Uterus (tissue), 4 donors: ENCODE measurements around the gene AZIN2. TPM values are rescaled to one million over a fixed set of nuclear protein-coding genes. Genes with fewer than 3 reads are reported as not detected.

ENCODE experiments used
- DNase-seq, 2 donors: peaks; one replicate each; pipeline ENCODE4 v3.0.0-alpha.2; 2019 to 2020
- H3K27ac ChIP-seq, 2 donors: fragments of 200-600 bp; sonication (generic); 1 replicate in 1 of 2; 2 replicates in 1 of 2; pipeline ENCODE4 v1.5.1; 2016 to 2018
- H3K27me3 ChIP-seq, 2 donors: fragments of 200-600 bp; sonication (generic); one replicate each; pipeline ENCODE4 v1.5.1; 2018 to 2019; ENCODE audit warnings: control low read depth in 1 of 2
- H3K36me3 ChIP-seq, 2 donors: fragments of 200-600 bp; sonication (generic); one replicate each; pipeline ENCODE4 v1.5.1; 2019; ENCODE audit warnings: control low read depth in 1 of 2
- H3K4me1 ChIP-seq, 2 donors: fragments of 200-600 bp; sonication (generic); one replicate each; pipeline ENCODE4 v1.5.1; 2018 to 2019; ENCODE audit warnings: control low read depth in 1 of 2
- H3K4me3 ChIP-seq, 2 donors: fragments of 200-600 bp; sonication (generic); 1 replicate in 1 of 2; 2 replicates in 1 of 2; pipeline ENCODE4 v1.5.1; 2018 to 2019; ENCODE audit warnings: mild to moderate bottlenecking in 1 of 2
- H3K9me3 ChIP-seq, 2 donors: fragments of 200-600 bp; sonication (generic); one replicate each; pipeline ENCODE4 v1.5.1; 2019; ENCODE audit warnings: control low read depth in 1 of 2
- CTCF ChIP-seq, 4 experiments: fragments of 200-600 bp in 2 of 4; fragments of 450-650 bp in 2 of 4; sonication (generic) in 2 of 4; IDR thresholded peaks; one replicate each; pipeline ENCODE4 v1.5.1; 2016 to 2019; ENCODE audit warnings: antibody characterized with exemption in 4 of 4, mild to moderate bottlenecking in 2 of 4, moderate library complexity in 1 of 4
- POLR2A ChIP-seq, 2 donors: fragments of 450-650 bp; IDR thresholded peaks; one replicate each; pipeline ENCODE4 v1.6.1; 2016; ENCODE audit warnings: antibody characterized with exemption in 2 of 2, mild to moderate bottlenecking in 1 of 2, moderate library complexity in 1 of 2
- intact Hi-C: fragments of 100-400 bp; cut with DNase I; formaldehyde crosslinking; loops from one replicate; pipeline ENCODE4 v1.15.1; 2023; ENCODE audit warnings: low total_unique reads
- total RNA-seq, 4 donors: library from RNA; depleted of rRNA in 3 of 4; stranded (reverse); fragments of >200 nt in 3 of 4; gene quantifications; one replicate each; pipeline versions ENCODE4 v1.1.0 to v1.2.4, GENCODE V29; 2014 to 2023
- donor health status: DM: yes; HTN: yes; CAD: no.

AZIN2 gene
- total RNA-seq, 4 donors from 2014 or later = 1.2 to 16.1 (median 6.9) TPM

DNA sequence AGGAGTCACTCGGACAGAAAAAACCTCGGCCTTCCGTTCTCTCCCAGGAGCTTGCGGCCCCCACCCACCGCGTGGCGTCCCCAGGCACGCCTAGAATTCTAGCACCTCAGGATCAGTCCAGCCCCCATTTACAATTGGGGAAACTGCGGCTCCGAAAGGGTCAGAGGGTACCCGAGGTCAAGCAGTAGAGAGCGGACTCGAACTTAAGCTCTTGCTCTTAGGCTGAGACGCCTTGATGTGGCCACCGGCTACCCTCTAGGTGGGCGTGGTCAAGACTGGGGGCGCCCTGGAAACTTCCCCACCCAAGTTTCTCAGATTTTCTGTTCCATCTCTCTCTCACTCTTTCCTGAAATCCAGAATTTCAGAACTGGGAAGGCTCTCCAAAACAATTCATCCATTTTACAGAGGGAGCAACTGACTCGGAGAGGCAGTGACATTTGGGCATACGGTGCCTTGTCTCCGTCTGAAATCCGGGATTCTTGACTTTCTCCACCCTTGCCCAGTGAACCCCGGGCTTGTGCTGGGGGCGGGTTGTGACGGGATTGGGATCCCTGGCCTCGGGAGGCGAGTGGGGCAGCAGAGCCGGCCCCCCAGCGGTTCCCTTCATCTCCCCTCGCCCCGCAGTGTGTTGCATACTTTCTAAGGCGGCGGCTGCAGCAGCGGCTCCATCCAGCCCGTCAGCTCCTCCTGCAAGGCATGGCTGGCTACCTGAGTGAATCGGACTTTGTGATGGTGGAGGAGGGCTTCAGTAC, 777 bp downstream of the AZIN2 start:
- no peak for TF ChIP-seq CTCF (IDR thresholded peaks at IDR 0.05)
- no peaks in the 10 kb centered on the region for H3K36me3 ChIP-seq
- H3K9me3 ChIP-seq = no peaks in the 10 kb centered on the region
- intact Hi-C loops = loop anchor here (10.0 kb wide), 1 partner anchor 147 kb away; no protein-coding TSS in a partner anchor
- peak overlapping the region in 1 of 2 donors; percentile 64 for H3K27ac ChIP-seq
- H3K27me3 ChIP-seq = no peaks in the 10 kb centered on the region
- H3K4me3 ChIP-seq = peak overlapping the region; percentile 55 to 57
- H3K4me1 ChIP-seq = no peaks in the 10 kb centered on the region
- DNase-seq = peak in 1 of 2 donors; percentile 30

- Histone ChIP-seq H3K9me3 (no peaks in the 10 kb centered on the region), H3K27me3 (no peaks in the 10 kb centered on the region), H3K27ac (no peak overlapping the region), H3K36me3 (no peaks in the 10 kb centered on the region), H3K4me1 (no peaks in the 10 kb centered on the region), H3K4me3 (no peak overlapping the region)
- intact Hi-C loops = loop anchor here (10.0 kb wide), 1 partner anchor 148 kb away; no protein-coding TSS in a partner anchor
- no peak for TF ChIP-seq POLR2A (IDR thresholded peaks at IDR 0.05)
- no peak for TF ChIP-seq CTCF (IDR thresholded peaks at IDR 0.05)
- no peak for DNase-seq
Observed at GRCh38 chr1:33082575-33083108, 1.7 kb downstream of the AZIN2 start.

DNA sequence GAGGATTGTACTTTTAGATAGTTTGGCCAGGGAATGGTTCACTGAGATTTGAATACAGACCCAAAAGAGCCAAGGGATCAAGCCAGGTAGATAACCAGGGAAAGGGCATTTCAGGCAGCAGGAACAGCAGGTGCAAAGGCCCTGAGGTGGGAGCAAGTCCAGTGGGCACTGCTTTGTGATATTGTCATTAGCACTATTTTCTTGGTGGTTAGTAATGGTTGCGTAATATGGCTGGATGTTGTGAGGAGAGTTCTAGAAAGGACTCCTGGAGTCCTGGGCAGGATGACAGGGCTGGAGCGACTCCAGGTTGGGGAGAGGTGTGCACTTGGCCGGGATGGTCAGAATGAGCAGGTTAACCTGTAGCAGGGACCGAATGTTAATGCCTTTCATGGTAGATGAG, 4.4 kb downstream of the AZIN2 start:
- TF ChIP-seq CTCF (IDR thresholded peaks at IDR 0.05) (no peak), POLR2A (IDR thresholded peaks at IDR 0.05) (no peak)
- Histone ChIP-seq H3K4me3 (no peak overlapping the region), H3K36me3 (no peaks in the 10 kb centered on the region), H3K27me3 (no peaks in the 10 kb centered on the region), H3K4me1 (no peaks in the 10 kb centered on the region), H3K27ac (no peak overlapping the region), H3K9me3 (no peaks in the 10 kb centered on the region)
- no peak for DNase-seq
- intact Hi-C loops = loop anchor here (10.0 kb wide), 1 partner anchor 151 kb away; no protein-coding TSS in a partner anchor

GRCh38 chr1:33086384-33086850, 5.5 kb downstream of the AZIN2 start:
- Histone ChIP-seq H3K9me3 (no peaks in the 10 kb centered on the region), H3K4me1 (no peaks in the 10 kb centered on the region), H3K27ac (no peak overlapping the region), H3K36me3 (no peaks in the 10 kb centered on the region), H3K27me3 (no peaks in the 10 kb centered on the region), H3K4me3 (no peak overlapping the region)
- intact Hi-C loops = loop anchor here (10.0 kb wide), 1 partner anchor 152 kb away; no protein-coding TSS in a partner anchor
- DNase-seq = peak; percentile 72 to 77
- TF ChIP-seq CTCF (IDR thresholded peaks at IDR 0.05) = peak; percentile 52 to 77 (median 72)
- no peak for TF ChIP-seq POLR2A (IDR thresholded peaks at IDR 0.05)

DNA sequence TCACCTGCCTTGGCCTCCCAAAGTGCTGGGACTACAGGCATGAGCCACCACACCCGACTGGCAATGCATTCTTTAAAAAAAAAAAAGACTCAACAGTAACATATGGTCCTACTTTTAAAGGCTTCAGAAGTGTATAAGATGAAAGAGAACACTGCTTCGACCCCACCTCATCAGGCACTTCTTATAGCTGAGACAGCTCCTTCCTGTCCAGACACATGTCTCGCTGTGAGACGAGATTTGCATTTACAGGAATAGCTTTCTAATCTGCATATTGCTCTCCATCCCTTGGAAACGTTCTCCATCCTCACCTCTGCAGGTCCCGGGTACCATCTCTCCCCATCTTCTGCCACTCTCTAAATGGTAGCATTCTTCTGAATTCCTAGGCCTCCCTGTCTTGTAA, 6.7 kb downstream of the AZIN2 start:
- Histone ChIP-seq H3K4me1 (no peaks in the 10 kb centered on the region), H3K4me3 (no peak overlapping the region), H3K27ac (no peak overlapping the region), H3K9me3 (no peaks in the 10 kb centered on the region), H3K36me3 (no peaks in the 10 kb centered on the region), H3K27me3 (no peaks in the 10 kb centered on the region)
- TF ChIP-seq CTCF (IDR thresholded peaks at IDR 0.05) (no peak), POLR2A (IDR thresholded peaks at IDR 0.05) (no peak)
- intact Hi-C loops = loop anchor here (10.0 kb wide), 1 partner anchor 153 kb away; no protein-coding TSS in a partner anchor
- no peak for DNase-seq
